Dermis microvascular lymphatic vessel endothelial cell (primary cell): Measurements from ENCODE around the gene LRRC32. TPM values are rescaled to one million over a fixed set of nuclear protein-coding genes. Genes with fewer than 3 reads are reported as not detected.
A peak's percentile ranks its signal among the peaks of the same experiment; 100 is the strongest.

Experiments used
- DNase-seq, 2 donors: peaks; one replicate each; pipeline versions ENCODE4 v3.0.0 to v3.0.0-alpha.2; 2010; ENCODE audit warnings: low read depth in 2 of 2
- total RNA-seq: library from RNA; depleted of rRNA; stranded (reverse); fragments of >200 nt; gene quantifications from 2 replicates; pipeline ENCODE4 v1.2.1, GENCODE V29; 2014

LRRC32 gene
- total RNA-seq, 1 donor from 2014 or later, result 20.9 TPM

DNA sequence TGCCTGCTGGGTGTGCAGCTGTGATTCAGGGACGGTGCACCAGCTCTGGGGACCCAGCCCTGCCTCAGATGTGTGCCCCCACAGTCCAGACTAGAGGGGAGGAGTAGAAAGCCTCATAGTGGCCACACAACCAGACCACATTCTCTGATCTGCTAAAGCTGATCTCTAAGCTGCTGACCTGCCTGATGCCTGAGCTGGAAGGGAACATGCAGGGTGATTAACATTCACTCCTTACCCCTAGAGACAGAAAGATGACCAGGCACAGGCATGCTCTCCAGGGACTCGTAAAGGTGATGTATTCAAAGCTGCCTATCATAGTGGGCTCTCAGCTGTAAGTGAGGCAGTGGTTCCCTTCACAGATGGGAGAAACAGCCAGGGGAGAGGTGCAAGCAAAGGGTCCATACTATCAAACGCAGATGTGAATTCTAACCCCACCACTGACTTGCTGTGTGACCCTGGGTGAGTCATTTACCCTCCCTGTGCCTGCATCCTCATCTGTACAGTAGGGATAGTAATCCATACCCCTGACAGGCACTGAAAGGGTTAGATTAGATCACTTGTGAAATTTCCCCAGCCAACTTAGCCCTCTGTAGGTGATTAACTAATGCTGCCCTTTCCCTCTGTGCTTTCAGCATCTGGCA lies 29.0 kb upstream of the LRRC32 start:
- DNase-seq, result peak in 1 of 2 donors; percentile 29

GRCh38 chr11:76698321-76699043 lies 27.9 kb upstream of the LRRC32 start:
- no peak for DNase-seq

GRCh38 chr11:76696756-76697155 lies 26.2 kb upstream of the LRRC32 start:
- DNase-seq, result no peak

- DNase-seq, result no peak
These were observed 25.2 kb upstream of the LRRC32 start for GRCh38 chr11:76695771-76696170.

DNA sequence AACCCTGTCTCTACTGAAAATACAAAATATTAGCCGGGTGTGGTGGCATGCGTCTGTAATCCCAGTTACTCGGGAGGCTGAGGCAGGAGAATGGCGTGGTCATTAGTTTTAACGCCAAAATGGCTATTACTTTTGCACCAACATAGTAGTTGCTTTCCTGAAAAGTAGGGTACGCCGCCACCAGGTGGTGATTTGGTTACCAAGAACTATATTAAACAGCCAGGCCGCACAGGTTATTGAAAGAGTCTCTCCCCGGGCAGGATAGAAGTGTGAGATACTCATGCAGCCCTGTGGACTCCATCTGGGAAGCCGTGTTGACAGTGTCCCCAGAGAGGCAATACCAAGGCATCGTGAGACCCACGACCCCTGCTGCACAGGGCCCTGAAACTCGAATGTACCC lies 24.6 kb upstream of the LRRC32 start:
- DNase-seq, result peak in 1 of 2 donors; percentile 48

- peak; percentile 85 to 92 for DNase-seq
These were observed 24.1 kb upstream of the LRRC32 start for GRCh38 chr11:76694664-76695063.

DNA sequence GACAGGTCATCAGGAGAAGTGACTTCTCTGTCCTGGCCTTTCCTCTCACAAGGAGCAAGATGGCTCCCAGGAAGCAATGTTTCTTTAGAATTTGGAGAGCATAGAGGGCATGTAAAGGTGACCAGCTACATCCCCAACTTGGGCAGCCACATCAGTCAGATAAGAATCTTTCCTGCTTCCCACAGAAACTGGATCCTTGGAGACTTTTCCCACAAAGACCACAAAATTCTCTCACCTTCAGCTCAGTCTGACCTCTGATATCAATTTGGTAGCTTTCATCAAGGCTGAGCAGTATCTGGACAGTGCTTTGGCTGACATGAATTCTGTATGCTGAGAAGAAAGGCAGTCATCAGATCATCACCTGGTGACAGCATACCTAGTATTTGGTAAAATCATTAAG lies 23.3 kb upstream of the LRRC32 start:
- no peak for DNase-seq

DNA sequence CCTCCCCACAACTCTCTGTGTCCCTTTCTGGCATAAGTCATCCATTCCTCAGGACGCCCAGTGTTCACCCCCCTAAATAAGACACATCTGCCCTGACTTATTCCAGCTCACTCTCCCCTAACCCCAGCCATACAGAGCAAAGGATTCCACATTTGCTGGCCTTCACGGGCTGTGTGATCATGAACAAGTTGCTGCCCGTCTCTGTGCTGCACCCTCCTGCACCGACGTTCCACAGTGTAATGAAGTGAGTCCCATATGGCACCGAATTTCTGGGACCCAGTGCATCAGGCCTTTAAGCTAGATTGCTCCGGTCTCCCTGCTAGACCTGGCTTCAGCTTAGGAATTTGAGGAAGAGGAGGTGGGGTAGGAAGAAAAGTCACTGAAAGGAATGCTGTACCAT lies 22.4 kb upstream of the LRRC32 start:
- DNase-seq, result no peak

DNA sequence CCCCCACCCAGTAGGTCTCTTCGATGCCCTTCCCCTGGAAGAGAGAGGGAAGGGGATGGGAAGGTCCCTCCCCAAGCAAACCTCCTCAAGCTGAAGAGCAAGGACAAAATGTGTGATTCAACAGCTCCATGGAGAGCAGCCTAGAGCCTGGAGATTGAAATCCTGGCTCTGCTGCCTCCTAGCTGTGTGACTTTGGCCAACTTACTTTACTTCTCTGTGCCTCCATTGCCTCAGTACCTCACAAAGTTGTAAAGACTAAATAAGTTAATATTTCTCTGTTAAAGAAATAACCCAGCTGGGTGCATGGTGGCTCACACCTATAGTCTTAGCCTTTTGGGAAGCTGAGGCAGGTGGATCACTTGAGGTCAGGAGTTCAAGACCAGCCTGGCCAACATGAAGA lies 21.1 kb upstream of the LRRC32 start:
- no peak for DNase-seq

- no peak for DNase-seq
These were observed 20.2 kb upstream of the LRRC32 start for GRCh38 chr11:76690736-76691135.

GRCh38 chr11:76689313-76690260 lies 19.0 kb upstream of the LRRC32 start:
- DNase-seq, result no peak

- no peak for DNase-seq
These were observed 17.6 kb upstream of the LRRC32 start for GRCh38 chr11:76688146-76688545.

DNA sequence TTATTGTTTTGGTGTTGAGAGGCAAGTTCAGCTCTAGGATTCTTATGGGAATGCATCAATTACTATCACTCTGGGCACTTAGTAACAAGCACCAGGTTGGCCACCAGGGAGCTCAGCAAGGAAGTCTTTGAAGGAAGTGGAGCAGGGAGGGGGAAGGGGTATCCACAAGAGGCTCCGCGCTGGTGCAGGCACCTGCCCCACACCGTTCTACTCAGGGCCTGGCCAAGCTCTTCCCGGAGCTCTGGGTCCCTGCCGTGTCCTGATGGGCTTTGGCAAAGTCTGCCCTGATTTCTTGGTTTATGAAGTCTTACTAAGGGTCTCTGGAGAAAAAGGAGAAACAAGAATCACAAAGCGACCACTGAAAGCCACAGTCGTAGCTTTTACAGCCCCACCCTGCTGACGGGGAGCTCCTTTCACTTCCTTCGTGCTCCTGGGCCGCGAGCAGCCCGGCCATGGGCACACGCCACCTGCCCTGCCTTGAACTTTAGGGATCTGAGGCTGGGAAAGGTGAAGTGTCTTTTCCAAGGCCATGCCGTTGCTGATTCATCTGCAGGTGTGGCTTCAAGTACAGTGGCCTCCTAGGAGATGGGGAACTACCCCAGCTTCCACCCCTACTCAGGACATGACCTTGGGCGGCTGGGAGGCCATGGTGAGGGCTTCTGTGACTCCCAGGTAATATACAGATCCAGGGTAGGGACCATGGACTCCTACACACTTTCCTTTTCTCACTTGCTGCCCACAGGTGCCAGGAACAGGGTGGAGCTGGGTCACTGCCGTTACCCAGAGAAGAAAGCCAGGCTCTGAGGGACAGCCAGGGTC lies 15.9 kb upstream of the LRRC32 start:
- no peak for DNase-seq

DNA sequence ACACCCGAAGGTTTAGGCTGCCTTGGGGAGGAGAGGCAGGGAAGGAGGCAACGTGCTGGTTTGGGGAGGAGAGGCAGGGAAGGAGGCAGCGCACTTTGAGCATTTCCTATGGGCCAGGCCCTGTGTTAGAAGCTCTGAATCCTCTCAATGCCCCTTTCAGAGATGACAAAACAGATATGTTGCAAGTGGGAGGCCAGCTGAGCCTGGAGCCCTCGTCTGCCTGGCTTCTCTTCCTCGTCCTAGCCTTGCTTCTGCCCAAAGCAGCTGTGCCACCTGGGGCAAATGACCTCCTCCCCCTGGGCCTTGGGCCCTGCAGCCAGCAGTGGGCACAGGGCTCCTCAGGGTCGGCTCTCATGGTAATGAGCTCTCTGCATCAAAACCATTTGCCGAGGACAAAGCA lies 15.3 kb upstream of the LRRC32 start:
- DNase-seq, result no peak

- no peak for DNase-seq
These were observed 14.7 kb upstream of the LRRC32 start for GRCh38 chr11:76685237-76685636.

DNA sequence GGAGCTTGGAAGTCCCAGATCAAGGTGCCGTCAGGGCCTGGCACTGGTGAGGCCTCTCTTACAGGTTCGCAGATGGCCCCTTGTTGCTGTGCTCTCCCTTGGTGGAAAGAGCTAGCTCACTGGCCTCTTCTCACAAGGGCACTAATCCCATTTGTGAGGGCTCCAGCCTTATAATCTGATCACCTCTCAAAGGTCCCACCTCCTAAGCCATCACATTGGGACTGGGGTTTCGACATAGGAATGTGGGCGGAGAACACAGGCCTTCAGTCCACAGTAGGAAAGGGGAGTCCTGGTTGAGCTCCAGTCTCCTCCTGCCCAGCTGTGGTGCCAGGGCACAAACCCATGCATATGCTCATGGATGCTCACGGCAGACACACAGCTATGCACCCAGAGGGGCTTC lies 14.0 kb upstream of the LRRC32 start:
- DNase-seq, result no peak

GRCh38 chr11:76683161-76684095 lies 12.9 kb upstream of the LRRC32 start:
- no peak for DNase-seq

GRCh38 chr11:76682684-76683083 lies 12.1 kb upstream of the LRRC32 start:
- no peak for DNase-seq

DNA sequence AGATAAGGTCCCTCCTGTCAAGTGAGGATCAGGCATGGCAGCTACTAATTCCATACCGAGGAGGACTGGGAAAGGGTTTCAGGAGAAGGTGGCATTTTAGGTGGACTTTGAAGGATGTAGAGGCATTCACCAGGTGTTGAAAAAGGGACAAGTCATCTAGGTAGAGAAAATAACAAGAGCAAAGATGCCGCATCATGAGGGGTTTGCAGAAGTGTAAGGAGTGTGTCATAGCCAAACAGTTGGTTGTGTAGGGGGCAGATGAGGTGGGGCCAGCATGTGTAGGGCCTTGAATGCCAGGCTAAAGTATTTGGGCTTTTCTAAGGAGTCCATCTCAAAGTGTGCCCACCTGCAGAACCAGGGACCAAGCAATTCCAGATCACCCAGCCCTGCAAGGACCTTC lies 11.6 kb upstream of the LRRC32 start:
- no peak for DNase-seq
